GM19467 (cell line): ENCODE measurements around the gene SDC3.
A peak's percentile ranks its signal among the peaks of the same experiment; 100 is the strongest.

Source experiments
- ATAC-seq: cut with Tn5 transposase; IDR thresholded peaks from one replicate; pipeline ENCODE4 v1.9.1; 2021; ENCODE audit warnings: mild to moderate bottlenecking, moderate library complexity; ENCODE audit not compliant: unreplicated experiment

SDC3 gene

GRCh38 chr1:30823969-30824735, 84.4 kb downstream of the SDC3 start:
- peak; percentile 97 for ATAC-seq

DNA sequence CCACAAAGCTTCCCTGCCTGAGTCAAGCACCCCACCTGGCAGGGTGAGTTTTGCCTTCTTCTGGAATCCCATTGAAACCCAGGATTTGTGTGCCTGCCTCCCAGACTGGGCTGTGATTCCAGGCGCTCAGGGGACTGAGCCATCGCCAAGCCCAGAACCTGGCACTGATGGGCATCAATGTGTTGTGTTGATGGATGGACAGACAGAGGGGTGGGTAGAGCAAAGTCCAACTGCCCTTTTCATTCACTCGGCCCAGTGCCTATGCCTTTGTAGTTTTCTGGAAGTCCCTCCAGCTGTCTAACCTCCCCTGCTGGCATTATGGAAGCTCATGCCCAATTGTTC, 85.0 kb downstream of the SDC3 start:
- no peak for ATAC-seq

DNA sequence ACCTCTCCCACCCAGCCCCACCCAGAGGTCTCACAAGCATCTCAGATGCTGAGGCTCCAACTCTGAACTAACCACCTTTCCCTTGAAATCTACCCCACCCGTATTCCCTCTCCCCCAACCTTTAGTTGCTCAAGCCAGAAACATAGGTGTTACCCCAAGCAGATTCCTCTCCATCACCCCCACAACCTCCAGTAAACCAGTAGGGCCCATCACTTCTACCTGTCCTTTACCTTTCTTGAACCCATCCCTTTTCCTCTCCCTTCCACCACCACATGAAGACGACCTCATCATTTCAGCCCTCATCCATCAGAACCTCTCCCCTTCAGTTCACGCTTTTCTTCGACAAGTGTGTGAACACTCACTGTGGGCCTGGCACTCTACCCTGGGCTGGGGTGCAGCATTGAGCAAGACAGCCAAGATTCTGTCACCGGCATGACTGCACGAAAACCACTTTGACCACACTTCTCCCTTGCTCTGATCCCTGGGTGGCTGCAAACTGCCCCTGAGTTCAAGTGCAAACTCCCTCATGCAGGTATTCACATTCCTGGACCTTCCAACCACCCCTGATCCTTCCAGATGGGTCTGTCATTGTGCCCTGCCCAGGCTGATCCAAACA, 85.5 kb downstream of the SDC3 start:
- ATAC-seq = no peak

DNA sequence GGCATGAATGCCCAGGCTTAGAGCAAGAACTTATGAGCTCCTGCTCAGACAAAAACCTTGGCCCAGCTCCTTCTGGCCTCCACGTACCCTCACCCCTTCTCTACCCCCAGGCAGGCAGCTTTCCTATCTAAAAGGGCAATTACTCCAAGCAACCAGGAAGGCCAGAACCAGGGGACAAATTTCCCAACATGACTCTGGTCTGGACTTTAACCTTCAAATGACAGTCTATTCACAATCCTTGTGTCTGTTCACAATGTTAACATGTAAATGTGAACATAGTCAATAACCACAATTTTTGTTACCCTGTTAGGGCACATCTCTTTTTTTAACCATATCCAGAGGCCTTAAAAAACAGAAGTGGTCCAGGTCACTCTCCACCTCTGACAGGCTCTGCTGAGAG, 86.6 kb downstream of the SDC3 start:
- ATAC-seq = no peak

- no peak for ATAC-seq
Observed at GRCh38 chr1:30820299-30820698, 88.3 kb downstream of the SDC3 start.
